Colon (tissue), 2 donors: ENCODE data around the gene C4BPB.

Source experiments
- FAIRE-seq: peaks from 2 replicates; lab custom pipeline; 2012; peaks lifted over from hg19 to GRCh38; lab: Jason Lieb, UNC
- donor health status: control.
- donor health status: control.

Gene C4BPB

GRCh38 chr1:207084701-207085180 is 3.9 kb upstream of the C4BPB start:
- no peak for FAIRE-seq

DNA sequence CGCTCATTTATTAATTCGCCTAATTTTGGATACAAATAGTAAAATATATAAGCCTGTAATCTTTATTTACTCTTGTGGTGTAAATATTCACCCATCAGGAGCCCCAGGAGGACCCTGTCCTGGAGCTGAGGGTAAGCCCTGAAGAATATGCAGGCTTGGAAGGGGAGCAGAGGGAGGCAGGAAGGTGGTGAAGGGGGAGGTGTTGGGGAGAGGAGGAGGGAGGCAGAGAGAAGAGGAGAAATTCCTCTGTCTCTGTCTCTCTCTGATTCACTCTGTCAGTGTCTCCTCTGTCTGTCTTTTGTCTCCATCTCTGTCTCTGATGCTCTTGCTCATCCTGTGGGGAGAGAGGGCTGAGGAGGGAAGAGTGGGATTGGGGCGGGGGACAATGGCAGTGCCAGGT is 2.8 kb upstream of the C4BPB start:
- FAIRE-seq, result no peak

- FAIRE-seq, result no peak
These were observed 499 bp upstream of the C4BPB start for GRCh38 chr1:207088161-207088560.

GRCh38 chr1:207089627-207090355 is 1.1 kb downstream of the C4BPB start:
- no peak for FAIRE-seq

GRCh38 chr1:207091200-207091908 is 2.7 kb downstream of the C4BPB start:
- FAIRE-seq, result no peak

DNA sequence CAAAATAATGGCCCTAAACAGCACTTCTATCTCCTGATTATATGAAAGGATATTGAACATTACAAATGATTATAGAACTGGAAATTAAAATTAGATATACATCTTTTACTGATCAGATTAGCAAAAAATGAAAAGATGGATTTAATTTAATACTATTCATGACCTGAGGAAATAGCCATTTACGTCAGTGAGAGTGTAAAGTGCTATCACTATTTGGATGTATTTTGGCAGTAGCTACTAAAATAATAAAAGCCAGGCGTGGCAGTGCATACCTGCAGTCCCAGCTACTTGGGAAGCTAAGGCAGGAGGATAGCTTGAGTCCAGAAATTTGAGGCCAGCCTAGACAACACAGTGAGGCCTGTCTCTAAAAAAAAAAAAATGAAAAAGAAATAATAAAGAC is 5.3 kb downstream of the C4BPB start:
- no peak for FAIRE-seq

- FAIRE-seq, result no peak
These were observed 9.2 kb downstream of the C4BPB start for GRCh38 chr1:207097871-207098324.

GRCh38 chr1:207101720-207102119 is 13.1 kb downstream of the C4BPB start:
- FAIRE-seq, result no peak

- no peak for FAIRE-seq
These were observed 13.5 kb downstream of the C4BPB start for GRCh38 chr1:207102146-207102545.

DNA sequence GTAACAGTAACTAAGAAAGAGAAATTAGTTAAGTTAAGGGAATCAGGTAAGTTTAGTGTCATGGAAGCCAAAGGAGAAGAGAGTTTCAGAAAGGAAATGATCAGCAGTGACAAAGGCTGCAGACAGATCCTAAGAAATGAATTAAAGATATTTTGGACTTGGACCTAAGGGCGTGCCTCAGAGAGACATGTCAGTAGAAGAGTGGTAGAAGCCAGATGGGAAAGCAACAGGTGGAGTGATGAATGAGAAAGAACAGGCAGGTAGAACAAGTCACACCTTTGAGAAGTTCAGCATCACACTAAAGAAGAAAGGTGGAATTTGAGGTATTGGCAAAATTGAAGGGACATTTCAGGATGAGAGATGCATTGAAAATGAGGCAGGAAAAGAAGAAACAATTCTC is 14.0 kb downstream of the C4BPB start:
- FAIRE-seq, result no peak

- FAIRE-seq, result no peak
These were observed 15.3 kb downstream of the C4BPB start, which contains the start of gene C4BPA for GRCh38 chr1:207103892-207104373. C4BPA (plus strand) TSS chr1:207104233; CDS start chr1:207113026, 8,793 bp downstream.

DNA sequence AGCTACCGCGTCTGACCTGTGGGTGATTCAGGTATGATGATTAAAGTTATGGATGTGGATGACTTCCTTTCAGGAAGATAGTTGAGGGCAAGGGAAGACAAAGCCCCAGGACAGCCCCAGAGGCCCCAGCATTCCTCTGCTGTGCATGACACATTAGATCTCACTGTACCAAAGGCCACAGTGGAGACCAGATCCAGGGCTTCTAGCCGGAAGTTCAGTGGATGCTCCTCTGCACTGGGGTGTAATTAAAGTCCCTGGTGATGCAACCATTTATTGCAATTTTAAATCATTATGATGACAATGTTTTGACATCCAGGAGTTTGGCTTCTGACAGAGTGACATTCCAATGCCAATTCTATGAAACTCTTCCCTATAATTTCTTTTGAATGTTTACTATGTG is 20.3 kb downstream of the C4BPB start:
- FAIRE-seq, result no peak

GRCh38 chr1:207112616-207113296 is 24.1 kb downstream of the C4BPB start:
- no peak for FAIRE-seq

DNA sequence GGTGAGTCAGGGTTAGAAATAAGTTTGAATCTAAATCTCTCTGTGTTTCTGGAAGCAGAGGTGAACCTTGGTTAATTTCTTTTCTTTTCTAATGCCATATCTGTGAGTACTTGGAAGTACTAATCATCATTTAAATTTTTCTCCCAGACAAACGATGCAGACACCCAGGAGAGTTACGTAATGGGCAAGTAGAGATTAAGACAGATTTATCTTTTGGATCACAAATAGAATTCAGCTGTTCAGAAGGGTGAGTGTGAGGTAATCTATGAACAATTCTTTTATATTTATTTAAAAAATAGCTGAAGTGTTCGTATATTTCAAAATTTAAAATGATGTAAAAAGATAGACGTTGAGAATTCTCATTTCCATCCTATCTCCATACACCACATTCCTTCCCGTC is 26.6 kb downstream of the C4BPB start:
- FAIRE-seq, result no peak

DNA sequence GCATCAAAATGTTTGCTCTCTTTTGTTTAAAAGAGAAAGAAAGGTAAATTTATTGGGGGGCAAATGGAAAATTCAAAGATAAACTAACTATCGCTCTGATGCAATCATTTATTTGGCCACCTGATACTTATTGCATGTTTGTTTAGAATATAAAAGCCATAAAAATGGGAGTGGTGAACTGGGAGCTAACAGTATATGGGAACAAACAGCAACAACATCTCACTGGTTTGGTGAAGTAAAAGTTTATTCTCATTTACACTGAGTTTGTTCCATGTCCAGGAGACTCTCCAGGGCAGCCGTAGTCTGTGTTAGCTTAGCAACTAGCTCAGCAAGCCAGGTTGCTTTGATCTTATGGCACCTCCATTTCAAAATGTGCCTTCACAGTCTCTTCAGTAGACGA is 35.7 kb downstream of the C4BPB start:
- FAIRE-seq, result no peak

DNA sequence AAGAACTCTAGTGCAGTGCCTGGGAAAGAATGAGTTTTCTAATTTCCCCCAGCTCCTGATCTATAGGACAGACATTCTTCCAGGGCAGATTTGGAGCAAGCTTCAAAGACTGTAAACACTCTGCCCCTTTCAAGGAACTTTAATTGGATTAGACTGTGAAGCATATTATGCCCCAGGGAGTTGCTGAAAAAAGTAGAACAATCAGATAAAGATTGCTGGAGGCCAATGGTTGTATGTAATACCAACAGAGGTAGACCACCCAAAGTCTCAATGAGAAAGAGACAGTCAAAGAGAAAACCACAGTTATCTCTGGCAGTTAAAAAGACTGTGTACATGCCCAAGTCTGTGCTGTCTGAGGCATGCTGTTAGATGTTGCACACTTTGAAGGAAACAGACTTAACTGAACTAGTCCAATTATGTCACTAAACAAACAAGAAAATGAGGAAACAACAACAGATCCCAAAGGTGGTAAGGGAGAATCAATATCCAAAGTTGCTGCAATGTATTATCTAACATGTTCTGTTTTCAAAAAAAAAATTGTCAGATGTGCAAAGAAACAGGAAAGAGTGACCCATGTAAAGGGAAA is 39.8 kb downstream of the C4BPB start:
- no peak for FAIRE-seq

- no peak for FAIRE-seq
These were observed 40.4 kb downstream of the C4BPB start for GRCh38 chr1:207129053-207129452.

- FAIRE-seq, result no peak
These were observed 41.8 kb downstream of the C4BPB start for GRCh38 chr1:207130252-207131036.

DNA sequence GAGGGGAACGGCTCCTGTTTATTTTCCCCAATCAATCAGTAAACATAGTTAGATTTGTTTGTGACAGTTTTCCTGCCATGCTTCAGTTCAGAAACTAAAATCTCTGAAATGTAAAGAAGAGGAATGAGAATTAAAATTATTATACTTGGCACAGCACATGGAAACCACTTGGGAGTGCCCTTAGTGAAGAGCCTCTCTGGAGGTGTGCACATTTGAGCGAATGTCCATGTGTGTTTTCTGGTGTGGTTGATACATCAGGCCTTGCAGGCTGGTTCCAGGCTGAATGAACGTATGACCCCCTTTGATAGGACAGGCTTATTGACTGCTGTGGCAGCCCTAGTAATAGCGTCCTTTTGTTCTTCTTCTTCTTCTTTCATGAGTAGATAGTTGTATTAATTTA is 42.5 kb downstream of the C4BPB start:
- FAIRE-seq, result no peak

DNA sequence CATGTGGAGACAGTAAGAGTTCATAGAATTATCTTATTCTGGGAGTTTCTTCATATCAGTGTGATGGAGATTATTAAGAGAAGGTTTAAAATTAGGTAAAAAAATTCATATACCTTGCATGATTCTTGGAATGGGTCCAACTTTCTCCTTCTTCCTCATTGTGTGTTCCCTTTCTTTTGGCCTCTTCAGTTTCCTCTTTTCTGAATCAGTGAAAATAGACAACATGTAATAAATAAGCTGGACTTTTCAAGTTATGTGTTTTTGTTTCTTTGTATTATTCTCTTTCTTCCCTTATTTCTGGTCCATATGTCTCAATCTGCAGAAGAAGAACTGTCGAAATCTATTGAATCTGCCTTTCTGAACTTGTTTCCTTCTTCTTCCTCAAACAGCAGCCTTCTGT is 45.9 kb downstream of the C4BPB start:
- FAIRE-seq, result no peak

DNA sequence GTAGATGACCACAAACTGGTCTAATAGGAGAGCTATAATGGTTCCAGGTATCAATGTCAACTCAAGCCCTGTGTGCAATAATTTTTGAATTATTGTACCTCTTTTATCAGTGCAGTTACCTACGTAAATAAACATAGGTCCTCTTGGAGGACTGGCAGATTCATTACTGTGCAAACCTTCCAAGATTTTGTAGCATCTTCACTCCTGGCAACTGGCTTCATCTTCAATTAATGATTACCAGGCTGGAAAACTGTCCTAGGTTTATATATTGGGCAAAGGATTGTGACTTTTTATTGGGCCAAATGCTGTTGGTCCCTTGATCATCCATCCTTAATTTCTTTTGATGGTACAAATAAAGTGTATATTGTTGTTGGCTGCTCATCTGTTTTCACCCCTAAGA is 51.0 kb downstream of the C4BPB start:
- FAIRE-seq, result no peak

GRCh38 chr1:207140536-207140935 is 51.9 kb downstream of the C4BPB start:
- FAIRE-seq, result no peak
